Measurements from ENCODE around the gene NBPF26. TPM values are rescaled to one million over a fixed set of nuclear protein-coding genes. Genes with fewer than 3 reads are reported as not detected.
"Not testable (repeated sequence)": the region's sequence is repeated elsewhere in the genome, so short reads cannot be mapped to it uniquely, and the experiment has no call there.

Gene NBPF26
- total RNA-seq, 2 donors from 2014 or later, result 10.3 to 23.7 TPM

DNA sequence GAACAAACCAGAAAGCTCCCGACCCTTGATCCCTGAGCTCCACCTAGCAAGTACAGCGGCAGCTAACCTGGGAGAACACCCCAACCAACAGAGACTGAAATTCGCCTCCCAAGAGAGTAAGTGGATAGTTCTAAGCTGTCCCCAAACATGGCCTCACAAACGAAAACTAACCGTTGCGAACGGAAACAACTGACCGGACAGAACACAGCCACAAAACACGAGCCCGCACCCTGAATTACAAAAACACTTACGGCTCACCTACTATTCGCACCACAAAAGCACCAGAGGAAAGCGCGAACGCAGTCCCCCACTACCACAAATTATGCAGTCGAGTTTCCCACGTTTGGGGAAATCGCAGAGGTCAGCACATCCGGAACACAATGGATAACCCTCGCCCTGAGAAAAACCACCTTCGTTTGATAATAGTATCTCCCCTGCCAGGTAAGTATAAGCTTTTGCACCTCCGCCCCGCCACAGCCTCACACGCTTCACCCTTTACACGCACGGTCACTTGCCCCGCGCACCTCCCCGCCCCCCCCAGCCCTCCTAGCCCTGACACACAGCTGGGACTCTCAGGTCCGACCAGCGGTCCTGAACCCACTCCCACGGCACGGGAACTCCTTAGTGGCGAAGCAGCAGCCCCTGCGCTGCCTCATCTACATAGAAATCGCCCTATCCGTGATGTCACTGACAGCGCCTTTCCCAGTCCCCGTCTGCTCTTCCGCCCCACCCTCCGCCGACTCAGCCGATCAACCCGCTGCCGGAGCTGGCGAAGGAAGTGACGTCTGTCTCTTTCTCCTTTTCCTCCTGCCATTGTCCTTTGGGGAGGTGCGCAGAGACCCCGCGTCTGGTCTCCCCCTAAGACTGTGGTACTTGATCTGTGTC lies 127.0 kb downstream of the NBPF26 start:
- H3K9me3 ChIP-seq; H3K27me3 ChIP-seq (replicated peaks; ENCODE audit: insufficient read depth); H3K36me3 ChIP-seq; intact Hi-C loops (cut with DNase I); H3K4me1 ChIP-seq (replicated peaks): not testable (repeated sequence)
- Histone ChIP-seq H3K27ac (peak overlapping the region in 1 of 2 donors; percentile 82), H3K4me3 (peak overlapping the region in 1 of 2 donors; percentile 25)
- peak; percentile 64 for DNase-seq (ENCODE audit: low spot score)
- TF ChIP-seq POLR2A (IDR thresholded peaks at IDR 0.05) (peak; percentile 67), POLR2AphosphoS5 (IDR thresholded peaks at IDR 0.05) (peak; percentile 52)
- under 1% methylated on average over 23 of the region's 50 CpGs for WGBS

DNA sequence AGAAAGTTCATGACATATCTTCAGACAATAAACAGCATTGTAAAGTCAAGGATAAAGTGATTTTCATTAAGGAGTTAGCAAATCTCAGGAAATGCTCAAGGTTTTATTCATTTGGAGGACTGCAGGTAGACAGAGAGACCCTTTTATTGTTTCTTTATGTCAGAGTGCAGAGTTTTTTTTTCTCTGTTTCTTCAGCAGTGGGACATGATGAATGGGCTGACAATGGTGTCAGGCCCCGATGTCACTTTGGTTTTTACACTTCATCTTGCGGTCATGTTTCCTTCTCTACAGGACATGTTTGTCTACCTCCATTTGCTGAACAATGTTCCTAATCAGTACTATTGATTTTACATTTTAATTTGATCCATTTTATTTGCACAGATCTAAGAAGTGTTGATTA lies 134.4 kb downstream of the NBPF26 start:
- H3K36me3 ChIP-seq; H3K4me3 ChIP-seq; H3K4me1 ChIP-seq (replicated peaks); H3K27me3 ChIP-seq (replicated peaks; ENCODE audit: insufficient read depth); H3K27ac ChIP-seq; H3K9me3 ChIP-seq; DNase-seq (ENCODE audit: low spot score); intact Hi-C loops (cut with DNase I): not testable (repeated sequence)
- WGBS, result 19% methylated on average over 2 of the region's 2 CpGs

DNA sequence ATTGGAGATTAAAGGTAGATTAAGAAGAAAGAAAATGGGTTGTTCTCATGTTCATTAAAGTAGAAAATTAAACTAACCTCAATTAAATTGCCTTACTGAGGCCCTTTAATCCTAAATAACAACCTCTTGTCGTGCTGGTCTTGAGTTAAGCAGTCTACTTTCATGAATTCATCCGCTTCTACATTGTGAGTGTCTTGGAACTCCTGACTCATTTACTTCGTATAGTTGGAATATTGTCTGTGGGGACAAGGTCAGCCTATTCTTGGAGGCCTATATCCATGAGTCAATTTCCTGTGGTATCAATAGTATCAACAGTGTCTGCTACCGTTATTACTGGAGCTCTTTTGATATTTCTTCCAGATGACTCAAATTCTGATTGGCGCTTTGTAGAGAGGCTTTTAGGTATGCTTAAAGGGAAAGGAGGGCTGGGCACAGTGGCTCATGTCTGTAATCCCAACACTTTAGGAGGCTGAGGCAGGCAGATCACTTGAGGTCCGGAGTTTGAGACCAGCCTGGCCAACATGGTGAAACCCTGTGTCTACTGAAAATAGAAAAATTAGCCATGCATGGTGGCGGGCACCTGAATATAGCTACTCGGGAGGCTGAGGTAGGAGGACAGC lies 136.0 kb downstream of the NBPF26 start:
- DNase-seq (ENCODE audit: low spot score); H3K9me3 ChIP-seq; H3K4me3 ChIP-seq; H3K36me3 ChIP-seq; intact Hi-C loops (cut with DNase I); H3K27ac ChIP-seq; H3K27me3 ChIP-seq (replicated peaks; ENCODE audit: insufficient read depth); H3K4me1 ChIP-seq (replicated peaks): not testable (repeated sequence)
- 90% methylated on average over 3 of the region's 8 CpGs for WGBS

DNA sequence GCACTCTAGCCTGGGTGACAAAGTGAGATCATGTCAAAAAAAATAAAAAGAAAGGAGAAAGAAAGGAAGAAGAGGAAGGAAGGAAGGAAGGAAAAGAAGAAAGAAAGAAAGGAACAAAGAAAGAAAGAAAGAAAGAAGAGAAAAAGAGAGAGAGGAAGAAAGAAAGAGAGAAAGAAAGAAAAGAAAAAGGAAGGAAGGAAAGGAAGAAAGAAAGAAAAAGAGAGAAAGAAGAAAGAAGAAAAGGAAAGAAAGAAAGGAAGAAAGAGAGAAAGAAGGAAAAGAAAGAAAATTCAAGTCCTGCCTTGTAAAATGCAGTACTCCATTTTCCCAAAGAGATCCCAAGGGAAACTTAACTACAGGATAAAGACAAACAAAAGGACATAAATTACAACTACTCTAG lies 154.5 kb downstream of the NBPF26 start:
- H3K36me3 ChIP-seq; H3K4me1 ChIP-seq (replicated peaks); H3K27me3 ChIP-seq (replicated peaks; ENCODE audit: insufficient read depth); H3K9me3 ChIP-seq; DNase-seq (ENCODE audit: low spot score); H3K27ac ChIP-seq; intact Hi-C loops (cut with DNase I); H3K4me3 ChIP-seq: not testable (repeated sequence)

DNA sequence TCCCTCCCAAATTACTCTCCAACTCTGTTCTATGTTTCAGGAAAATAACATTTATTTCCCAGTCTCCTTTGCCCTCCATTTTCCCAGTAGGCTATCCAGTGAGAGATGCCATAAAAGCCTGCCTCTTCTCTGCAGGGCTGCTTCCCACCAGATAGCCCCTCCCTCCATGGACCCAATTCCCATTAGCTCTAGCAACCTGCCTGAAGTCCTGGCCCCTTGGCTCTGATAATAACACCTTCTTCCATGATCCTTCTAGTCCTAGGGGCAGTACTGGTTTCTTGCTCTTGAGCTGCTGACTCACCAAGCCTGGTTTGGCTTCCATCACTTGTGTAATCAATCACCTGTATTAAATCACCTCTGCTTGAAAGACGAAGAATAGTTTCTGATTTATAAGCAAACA lies 156.3 kb downstream of the NBPF26 start:
- H3K4me3 ChIP-seq; H3K9me3 ChIP-seq; DNase-seq (ENCODE audit: low spot score); H3K27ac ChIP-seq; H3K36me3 ChIP-seq; intact Hi-C loops (cut with DNase I); H3K4me1 ChIP-seq (replicated peaks); H3K27me3 ChIP-seq (replicated peaks; ENCODE audit: insufficient read depth): not testable (repeated sequence)
- 33% methylated on average over 1 of the region's 1 CpG for WGBS

DNA sequence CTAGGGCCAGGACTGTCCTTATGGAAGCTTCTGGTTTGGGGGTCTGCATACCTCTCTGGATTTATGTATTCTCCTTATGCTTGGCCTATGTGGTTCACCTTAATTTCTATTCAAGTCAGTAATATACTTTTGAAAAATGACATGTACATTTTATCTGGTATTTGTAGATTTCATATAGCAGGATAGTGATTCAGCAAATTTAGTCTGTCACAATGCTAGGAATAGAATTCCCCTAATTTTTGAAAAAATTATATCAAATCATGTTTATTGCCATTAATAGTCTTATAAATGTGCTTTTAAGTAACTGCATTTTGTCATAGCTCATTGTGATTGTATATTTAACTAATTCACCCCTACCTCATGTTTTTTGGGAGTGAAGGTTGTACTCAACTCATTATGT lies 158.2 kb downstream of the NBPF26 start:
- H3K36me3 ChIP-seq; H3K4me1 ChIP-seq (replicated peaks); H3K27ac ChIP-seq; intact Hi-C loops (cut with DNase I); H3K9me3 ChIP-seq; DNase-seq (ENCODE audit: low spot score); H3K27me3 ChIP-seq (replicated peaks; ENCODE audit: insufficient read depth); H3K4me3 ChIP-seq: not testable (repeated sequence)

Small RNA genes within 50 kb of the gene (small RNA-seq; reads per million reads assigned to genes)
- 0.19 to 0.30 reads per million in 2 donors for gene RNVU1-19

Other genes starting within 250 kb of the NBPF26 start
- not detected for gene PPIAL4A, start 165.8 kb downstream of the NBPF26 start, total RNA-seq